Measurements from ENCODE around the gene SCN2A. TPM values are rescaled to one million over a fixed set of nuclear protein-coding genes. Genes with fewer than 3 reads are reported as not detected.

SCN2A gene
- total and polyA plus RNA-seq, 11 donors, result 0.01 to 0.45 (median 0.05) TPM; not detected in 4

DNA sequence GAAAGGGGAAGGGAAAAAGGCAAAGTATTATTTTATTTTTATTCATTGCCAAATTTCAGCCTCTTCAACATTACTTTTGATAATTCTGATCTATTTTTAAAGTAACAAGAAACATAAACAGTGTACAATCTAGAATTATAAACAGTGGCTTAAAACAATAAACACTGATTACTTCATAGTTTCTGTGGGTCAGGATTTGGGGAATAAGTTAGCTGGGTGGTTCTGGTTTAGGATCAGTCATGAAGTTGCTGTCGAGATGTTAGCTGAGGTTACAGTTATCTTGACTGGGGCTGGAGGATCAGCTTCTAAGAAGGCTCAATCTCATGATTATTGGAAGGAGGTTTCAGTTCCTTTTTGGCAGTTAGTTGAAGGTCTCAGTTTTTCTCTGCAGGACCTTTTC, 109.2 kb downstream of the SCN2A start:
- Histone ChIP-seq H3K4me3 (no peak overlapping the region), H3K27ac (no peak overlapping the region), H3K36me3 (no peaks in the 10 kb centered on the region), H3K4me1 (no peaks in the 10 kb centered on the region), H3K9me3 (no peaks in the 10 kb centered on the region), H3K27me3 (no peaks in the 10 kb centered on the region)
- TF ChIP-seq POLR2A (IDR thresholded peaks at IDR 0.05), result no peak
- TF ChIP-seq, protein P1, sequence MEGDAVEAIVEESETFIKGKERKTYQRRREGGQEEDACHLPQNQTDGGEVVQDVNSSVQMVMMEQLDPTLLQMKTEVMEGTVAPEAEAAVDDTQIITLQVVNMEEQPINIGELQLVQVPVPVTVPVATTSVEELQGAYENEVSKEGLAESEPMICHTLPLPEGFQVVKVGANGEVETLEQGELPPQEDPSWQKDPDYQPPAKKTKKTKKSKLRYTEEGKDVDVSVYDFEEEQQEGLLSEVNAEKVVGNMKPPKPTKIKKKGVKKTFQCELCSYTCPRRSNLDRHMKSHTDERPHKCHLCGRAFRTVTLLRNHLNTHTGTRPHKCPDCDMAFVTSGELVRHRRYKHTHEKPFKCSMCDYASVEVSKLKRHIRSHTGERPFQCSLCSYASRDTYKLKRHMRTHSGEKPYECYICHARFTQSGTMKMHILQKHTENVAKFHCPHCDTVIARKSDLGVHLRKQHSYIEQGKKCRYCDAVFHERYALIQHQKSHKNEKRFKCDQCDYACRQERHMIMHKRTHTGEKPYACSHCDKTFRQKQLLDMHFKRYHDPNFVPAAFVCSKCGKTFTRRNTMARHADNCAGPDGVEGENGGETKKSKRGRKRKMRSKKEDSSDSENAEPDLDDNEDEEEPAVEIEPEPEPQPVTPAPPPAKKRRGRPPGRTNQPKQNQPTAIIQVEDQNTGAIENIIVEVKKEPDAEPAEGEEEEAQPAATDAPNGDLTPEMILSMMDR (IDR thresholded peaks at IDR 0.05), result no peak
- 47 to 84% (median 68%) methylated on average over 1 of the region's 1 CpG for WGBS, 4 donors
- intact Hi-C loops (cut with DNase I), result no loop called here
- no peak for ATAC-seq
- DNase-seq, result no peak

DNA sequence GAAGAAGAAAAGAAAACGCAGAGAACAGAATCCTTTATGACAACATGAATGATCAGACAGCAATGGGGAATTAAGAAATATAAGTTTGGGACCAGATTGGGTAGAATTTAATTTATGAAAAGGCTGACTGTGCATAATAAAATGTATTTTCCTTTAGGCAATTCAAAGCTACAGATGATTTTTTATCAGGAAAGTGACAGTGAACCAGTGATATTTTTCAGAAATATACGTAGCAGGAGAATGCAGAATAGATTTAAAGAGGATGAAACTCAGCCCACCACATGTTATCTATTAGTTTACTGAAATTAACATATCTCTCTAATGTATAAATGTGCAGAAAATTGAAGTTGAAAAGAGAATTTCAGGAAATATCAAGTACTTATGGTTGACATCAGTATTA, 110.0 kb downstream of the SCN2A start:
- no peak for ATAC-seq
- Histone ChIP-seq H3K9me3 (no peaks in the 10 kb centered on the region), H3K27me3 (no peaks in the 10 kb centered on the region), H3K27ac (no peak overlapping the region), H3K4me1 (no peaks in the 10 kb centered on the region), H3K4me3 (no peak overlapping the region), H3K36me3 (no peaks in the 10 kb centered on the region)
- no peak for TF ChIP-seq POLR2A (IDR thresholded peaks at IDR 0.05)
- TF ChIP-seq, protein P1 (IDR thresholded peaks at IDR 0.05), result no peak
- WGBS, 4 donors, result 69 to 76% (median 75%) methylated on average over 2 of the region's 2 CpGs
- DNase-seq, result no peak
- intact Hi-C loops (cut with DNase I), result no loop called here

GRCh38 chr2:165357758-165358157, 118.5 kb downstream of the SCN2A start:
- Histone ChIP-seq H3K4me1 (no peaks in the 10 kb centered on the region), H3K27ac (no peak overlapping the region), H3K27me3 (no peaks in the 10 kb centered on the region), H3K9me3 (no peaks in the 10 kb centered on the region), H3K4me3 (no peak overlapping the region), H3K36me3 (no peaks in the 10 kb centered on the region)
- ATAC-seq, result no peak
- intact Hi-C loops (cut with DNase I), result no loop called here
- 38 to 43% (median 41%) methylated on average over 2 of the region's 2 CpGs for WGBS, 4 donors
- no peak for DNase-seq
- no peak for TF ChIP-seq POLR2A (IDR thresholded peaks at IDR 0.05)
- TF ChIP-seq, protein P1 (IDR thresholded peaks at IDR 0.05), result no peak

DNA sequence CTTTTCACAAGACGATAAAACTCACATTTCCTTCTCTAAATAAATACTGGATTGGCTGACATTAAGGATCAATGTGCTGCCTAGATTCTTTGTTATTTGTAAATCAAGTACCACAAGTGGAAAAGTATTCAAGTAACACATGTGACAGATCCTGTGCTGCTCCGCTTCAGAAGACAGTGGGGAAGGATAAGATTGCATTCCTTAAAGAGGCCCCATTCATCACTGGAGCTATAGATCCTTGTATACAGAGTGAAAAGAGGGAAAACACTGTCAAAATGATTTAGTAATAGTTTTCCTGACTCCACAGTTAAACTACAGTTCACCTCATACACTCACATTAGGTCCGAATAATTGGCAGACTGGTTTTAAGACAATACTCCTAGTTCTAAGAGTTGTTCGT, 122.3 kb downstream of the SCN2A start:
- H3K36me3 ChIP-seq, result no peaks in the 10 kb centered on the region
- no peaks in the 10 kb centered on the region for H3K4me1 ChIP-seq
- H3K4me3 ChIP-seq, result no peak overlapping the region
- H3K27me3 ChIP-seq, result no peaks in the 10 kb centered on the region
- WGBS, 4 donors, result 72 to 82% (median 78%) methylated on average over 4 of the region's 4 CpGs
- no peaks in the 10 kb centered on the region for H3K9me3 ChIP-seq
- intact Hi-C loops (cut with DNase I), result no loop called here
- no peak for ATAC-seq
- TF ChIP-seq, protein P1 (IDR thresholded peaks at IDR 0.05), result no peak
- TF ChIP-seq POLR2A (IDR thresholded peaks at IDR 0.05), result no peak
- DNase-seq, result no peak
- H3K27ac ChIP-seq, result no peak overlapping the region
